Left lung (tissue), 10 donors: Measurements from ENCODE around the gene NANS. TPM values are rescaled to one million over a fixed set of nuclear protein-coding genes. Genes with fewer than 3 reads are reported as not detected.

Experiments
- ATAC-seq: fragments of 200-7000 bp; cut with Tn5 transposase; one replicate; pipeline ENCODE4 v1.9.1; 2020; ENCODE audit warnings: moderate library complexity
- DNase-seq, 4 donors: peaks; one replicate each; pipeline ENCODE4 v3.0.0-alpha.2; 2013 to 2020
- H3K27ac ChIP-seq, 2 donors: fragments of 200-600 bp; sonication (generic) in 1 of 2; one replicate each; pipeline versions ENCODE4 v1.5.0 to v1.8.0; 2020 to 2021
- H3K27me3 ChIP-seq, 2 donors: fragments of 200-600 bp; sonication (generic) in 1 of 2; one replicate each; pipeline versions ENCODE4 v1.5.0 to v1.8.0; 2020 to 2021
- H3K36me3 ChIP-seq, 2 donors: fragments of 200-600 bp; sonication (generic) in 1 of 2; one replicate each; pipeline versions ENCODE4 v1.5.0 to v1.8.0; 2020 to 2021
- H3K4me1 ChIP-seq, 2 donors: fragments of 200-600 bp; one replicate each; pipeline ENCODE4 v1.8.0; 2021
- H3K4me3 ChIP-seq, 2 donors: fragments of 200-600 bp; sonication (generic) in 1 of 2; one replicate each; pipeline versions ENCODE4 v1.5.0 to v1.8.0; 2020 to 2021; ENCODE audit warnings: mild to moderate bottlenecking in 1 of 2
- H3K9me3 ChIP-seq, 2 donors: fragments of 200-600 bp; sonication (generic) in 1 of 2; one replicate each; pipeline versions ENCODE4 v1.5.0 to v1.8.0; 2020 to 2021
- intact Hi-C, 2 donors: fragments of 100-400 bp; cut with DNase I; formaldehyde crosslinking; loops; one replicate each; pipeline versions ENCODE4 v1.11.2 to v1.14.2; 2022
- polyA plus RNA-seq, 6 donors: library from polyadenylated mRNA; unstranded; fragments of 120-200 nt; gene quantifications; one replicate each; pipeline ENCODE4 v1.2.1, GENCODE V29; 2013; ENCODE audit not compliant: insufficient read length in 6 of 6
- total RNA-seq, 2 donors: library from RNA; stranded (reverse); fragmentation: NEBNext Ultra II Directional; extraction: Animal tissue kit (Norgen Biotek cat#: 25700); gene quantifications; one replicate each; pipeline ENCODE4 v1.2.1, GENCODE V29; 2021
- TF ChIP-seq, protein P1 (sequence below), 2 donors: fragments of 200-600 bp; sonication (generic) in 1 of 2; IDR thresholded peaks; one replicate each; pipeline versions ENCODE4 v1.5.0 to v1.8.0; 2021; ENCODE audit warnings: antibody characterized with exemption in 2 of 2
- donor health status: DM: no; HTN: yes; CAD: no.
- donor health status: DM: no; HTN: no; CAD: no.

Gene NANS
- total and polyA plus RNA-seq, 8 donors = 35.6 to 72.0 (median 40.4) TPM

DNA sequence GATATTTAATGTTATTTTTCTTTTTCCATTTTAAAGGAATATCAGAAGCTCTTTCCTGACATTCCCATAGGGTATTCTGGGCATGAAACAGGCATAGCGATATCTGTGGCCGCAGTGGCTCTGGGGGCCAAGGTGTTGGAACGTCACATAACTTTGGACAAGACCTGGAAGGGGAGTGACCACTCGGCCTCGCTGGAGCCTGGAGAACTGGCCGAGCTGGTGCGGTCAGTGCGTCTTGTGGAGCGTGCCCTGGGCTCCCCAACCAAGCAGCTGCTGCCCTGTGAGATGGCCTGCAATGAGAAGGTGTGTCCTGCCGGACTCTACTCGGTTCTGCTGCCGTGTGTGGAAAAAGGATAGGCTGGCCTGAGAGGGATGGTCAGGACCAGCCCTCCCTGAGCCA is 24.2 kb downstream of the NANS start:
- TF ChIP-seq, protein P1, sequence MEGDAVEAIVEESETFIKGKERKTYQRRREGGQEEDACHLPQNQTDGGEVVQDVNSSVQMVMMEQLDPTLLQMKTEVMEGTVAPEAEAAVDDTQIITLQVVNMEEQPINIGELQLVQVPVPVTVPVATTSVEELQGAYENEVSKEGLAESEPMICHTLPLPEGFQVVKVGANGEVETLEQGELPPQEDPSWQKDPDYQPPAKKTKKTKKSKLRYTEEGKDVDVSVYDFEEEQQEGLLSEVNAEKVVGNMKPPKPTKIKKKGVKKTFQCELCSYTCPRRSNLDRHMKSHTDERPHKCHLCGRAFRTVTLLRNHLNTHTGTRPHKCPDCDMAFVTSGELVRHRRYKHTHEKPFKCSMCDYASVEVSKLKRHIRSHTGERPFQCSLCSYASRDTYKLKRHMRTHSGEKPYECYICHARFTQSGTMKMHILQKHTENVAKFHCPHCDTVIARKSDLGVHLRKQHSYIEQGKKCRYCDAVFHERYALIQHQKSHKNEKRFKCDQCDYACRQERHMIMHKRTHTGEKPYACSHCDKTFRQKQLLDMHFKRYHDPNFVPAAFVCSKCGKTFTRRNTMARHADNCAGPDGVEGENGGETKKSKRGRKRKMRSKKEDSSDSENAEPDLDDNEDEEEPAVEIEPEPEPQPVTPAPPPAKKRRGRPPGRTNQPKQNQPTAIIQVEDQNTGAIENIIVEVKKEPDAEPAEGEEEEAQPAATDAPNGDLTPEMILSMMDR (IDR thresholded peaks at IDR 0.05) = no peak
- DNase-seq = no peak
- Histone ChIP-seq H3K9me3 (no peaks in the 10 kb centered on the region), H3K4me3 (no peak overlapping the region), H3K36me3 (peaks cover 3 to 89% of the 10 kb centered on the region in 2 donors), H3K27me3 (no peaks in the 10 kb centered on the region), H3K27ac (no peak overlapping the region), H3K4me1 (peaks cover 9 to 21% of the 10 kb centered on the region in 2 donors)
- intact Hi-C loops = no loop called here
- no peak for ATAC-seq

GRCh38 chr9:98081477-98082219 is 25.1 kb downstream of the NANS start:
- intact Hi-C loops = no loop called here
- DNase-seq (peak in 1 of 4 donors; percentile 58), ATAC-seq (peak; percentile 58)
- Histone ChIP-seq H3K4me3 (no peak overlapping the region), H3K27ac (peak overlapping the region in 1 of 2 donors; percentile 57), H3K9me3 (no peaks in the 10 kb centered on the region), H3K27me3 (no peaks in the 10 kb centered on the region), H3K36me3 (peaks cover 3 to 96% of the 10 kb centered on the region in 2 donors), H3K4me1 (peaks cover under 1 to 18% of the 10 kb centered on the region in 2 donors)
- TF ChIP-seq, protein P1 (IDR thresholded peaks at IDR 0.05) = no peak

GRCh38 chr9:98083061-98083501 is 26.5 kb downstream of the NANS start:
- TF ChIP-seq, protein P1 (IDR thresholded peaks at IDR 0.05) = no peak
- intact Hi-C loops = no loop called here
- H3K9me3 ChIP-seq = no peaks in the 10 kb centered on the region
- no peak for DNase-seq
- peak overlapping the region; percentile 20 to 26 for H3K27ac ChIP-seq
- H3K36me3 ChIP-seq = peaks cover 3 to 96% of the 10 kb centered on the region in 2 donors
- no peaks in the 10 kb centered on the region for H3K27me3 ChIP-seq
- H3K4me3 ChIP-seq = no peak overlapping the region
- peaks cover 0 to 27% of the 10 kb centered on the region in 2 donors for H3K4me1 ChIP-seq
- peak; percentile 7 for ATAC-seq

- DNase-seq = no peak
- H3K4me1 ChIP-seq = peaks cover 0 to 28% of the 10 kb centered on the region in 2 donors
- no peak for ATAC-seq
- intact Hi-C loops = no loop called here
- TF ChIP-seq, protein P1 (IDR thresholded peaks at IDR 0.05) = no peak
- H3K27ac ChIP-seq = peak overlapping the region in 1 of 2 donors; percentile 20
- peaks cover 3 to 90% of the 10 kb centered on the region in 2 donors for H3K36me3 ChIP-seq
- no peak overlapping the region for H3K4me3 ChIP-seq
- no peaks in the 10 kb centered on the region for H3K9me3 ChIP-seq
- H3K27me3 ChIP-seq = no peaks in the 10 kb centered on the region
These were observed 27.1 kb downstream of the NANS start for GRCh38 chr9:98083566-98084183.

GRCh38 chr9:98084396-98084795 is 27.9 kb downstream of the NANS start:
- intact Hi-C loops = no loop called here

More at GRCh38 chr9:98084396-98084795, 27.9 kb downstream of the NANS start:
- Histone ChIP-seq H3K36me3 (peaks cover 3 to 83% of the 10 kb centered on the region in 2 donors), H3K9me3 (no peaks in the 10 kb centered on the region), H3K4me1 (peaks cover 0 to 28% of the 10 kb centered on the region in 2 donors), H3K4me3 (no peak overlapping the region), H3K27me3 (no peaks in the 10 kb centered on the region), H3K27ac (no peak overlapping the region)
- TF ChIP-seq, protein P1 (IDR thresholded peaks at IDR 0.05) = no peak
- DNase-seq (no peak), ATAC-seq (no peak)
